ENCODE measurements around the gene PNPLA5.

GRCh38 chr22:43861529-43861928, 30.3 kb downstream of the PNPLA5 start:
- TF ChIP-seq POLR2A (IDR thresholded peaks at IDR 0.05) = no peak
- TF ChIP-seq CTCF (IDR thresholded peaks at IDR 0.05 in 4 of 5, conservative IDR thresholded peaks at IDR 0.05 in 1 of 5) = no peak

Measured in gastrocnemius medialis (tissue), 4 donors.